ENCODE results near the gene PABPC1L. TPM values are rescaled to one million over a fixed set of nuclear protein-coding genes. Genes with fewer than 3 reads are reported as not detected.

The PABPC1L gene
- total RNA-seq, 1 donor from 2014 or later: 45.3 TPM

DNA sequence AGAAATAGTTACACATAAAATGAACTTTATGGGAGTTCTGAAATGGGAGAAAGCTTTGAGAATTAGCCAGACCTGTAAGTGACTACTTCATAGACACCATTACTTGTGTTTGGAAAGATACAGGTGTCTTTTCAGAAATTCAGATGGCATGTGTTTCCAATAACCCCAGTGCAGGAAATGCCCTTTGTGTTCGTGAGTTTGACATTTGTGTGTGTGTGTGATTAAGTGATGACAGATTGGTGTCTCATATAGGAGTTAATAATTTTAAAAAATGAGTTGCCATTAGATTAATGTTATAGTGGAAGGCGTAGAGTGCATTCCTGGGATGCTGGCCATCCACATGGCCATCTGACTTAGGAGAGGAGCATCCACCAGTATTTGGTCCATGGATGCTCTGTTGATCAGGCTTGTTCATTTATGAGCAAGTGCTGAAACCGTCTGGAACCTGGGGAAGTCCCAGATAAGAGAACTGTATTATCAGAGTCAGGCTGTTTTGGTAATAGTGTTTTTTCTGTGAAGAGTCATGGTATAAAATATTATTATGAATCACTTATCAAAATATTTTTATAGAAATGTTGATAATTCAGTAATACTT lies 59.5 kb downstream of the PABPC1L start:
- no peak for DNase-seq (ENCODE audit: low spot score)
- H3K27ac Mint-ChIP-seq: no peak overlapping the region
- Histone ChIP-seq H3K4me1 (peaks cover 13% of the 10 kb centered on the region), H3K27ac (no peak overlapping the region), H3K79me2 (ENCODE audit: low read depth) (peaks cover 60% of the 10 kb centered on the region), H3K36me3 (peaks cover 7% of the 10 kb centered on the region), H3F3A (ENCODE audit: low read depth) (peaks cover 12% of the 10 kb centered on the region), H3K27me3 (no peaks in the 10 kb centered on the region), H4K20me1 (ENCODE audit: low read depth) (peaks cover 22% of the 10 kb centered on the region), H3K4me3 (no peak overlapping the region), H3K9me3 (ENCODE audit: low read depth) (no peaks in the 10 kb centered on the region), H2AFZ (replicated peaks) (no peak overlapping the region), H3K9ac (no peak overlapping the region), H3K4me2 (no peak overlapping the region)
- TF ChIP-seq EZH2 (IDR thresholded peaks at IDR 0.05): no peak
- no peak for TF ChIP-seq CTCF (IDR thresholded peaks at IDR 0.05)
- no peak for TF ChIP-seq EZH2phosphoT487 (IDR thresholded peaks at IDR 0.05)
- H3K9me3 Mint-ChIP-seq: no peaks in the 10 kb centered on the region
- no peak overlapping the region for H3K4me3 Mint-ChIP-seq
- peaks cover 1% of the 10 kb centered on the region for H3K36me3 Mint-ChIP-seq
- peaks cover 26% of the 10 kb centered on the region for H3K4me1 Mint-ChIP-seq
- H3K27me3 Mint-ChIP-seq (ENCODE audit: insufficient read depth, low read depth): peaks cover 4% of the 10 kb centered on the region

DNA sequence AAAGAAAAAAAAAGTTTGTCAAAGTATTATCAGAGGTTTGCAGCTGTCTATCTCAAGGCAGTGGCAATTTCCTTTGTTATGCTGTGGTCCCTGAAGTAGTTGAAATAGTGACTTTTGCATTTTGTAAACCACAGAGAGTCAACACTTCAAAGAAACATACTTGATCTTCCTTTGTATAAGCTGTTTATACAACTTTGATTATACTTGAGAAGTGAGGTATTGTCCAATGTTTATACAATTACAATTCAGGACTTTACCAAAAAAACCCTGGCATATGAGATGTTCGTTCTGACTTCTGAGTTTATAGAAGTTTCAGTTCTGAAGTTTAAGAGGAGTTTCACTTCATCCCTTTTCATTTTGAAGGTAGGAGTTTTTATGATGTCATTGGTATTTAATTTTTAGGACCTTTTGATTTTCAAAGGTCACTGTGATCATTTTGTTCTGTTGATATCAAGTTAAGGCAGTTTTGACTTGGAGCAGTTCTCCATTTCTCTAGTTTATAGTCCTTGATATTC lies 60.4 kb downstream of the PABPC1L start:
- H3K4me1 ChIP-seq: peaks cover 13% of the 10 kb centered on the region
- no peak for DNase-seq (ENCODE audit: low spot score)
- H3K79me2 ChIP-seq (ENCODE audit: low read depth): peaks cover 60% of the 10 kb centered on the region

DNA sequence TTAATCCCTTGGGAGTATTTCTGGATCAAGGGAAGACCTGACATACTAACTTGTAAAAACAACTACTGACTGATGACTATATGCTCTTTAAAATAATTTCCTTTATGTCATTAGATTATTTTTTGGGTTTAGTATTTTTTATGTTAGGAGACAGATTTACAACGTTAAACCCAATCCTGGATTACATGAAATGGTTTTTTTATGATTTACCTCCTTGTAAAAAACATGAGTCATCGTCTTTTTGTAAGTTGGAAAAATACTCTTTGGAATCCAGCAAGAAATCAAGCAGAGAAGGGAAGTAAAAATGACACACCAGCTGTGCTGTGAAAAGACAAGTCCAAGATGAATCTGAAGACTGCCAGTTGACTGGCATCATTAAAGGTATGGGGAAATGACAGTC lies 63.2 kb downstream of the PABPC1L start:
- no peaks in the 10 kb centered on the region for H3K9me3 Mint-ChIP-seq
- H3K36me3 Mint-ChIP-seq: peaks cover 7% of the 10 kb centered on the region
- H3K27me3 Mint-ChIP-seq (ENCODE audit: insufficient read depth, low read depth): no peaks in the 10 kb centered on the region
- Histone ChIP-seq H3K27ac (no peak overlapping the region), H3K4me2 (no peak overlapping the region), H2AFZ (replicated peaks) (no peak overlapping the region), H3F3A (ENCODE audit: low read depth) (no peaks in the 10 kb centered on the region), H3K9ac (no peak overlapping the region), H3K79me2 (ENCODE audit: low read depth) (peaks cover 44% of the 10 kb centered on the region), H3K27me3 (no peaks in the 10 kb centered on the region), H3K4me3 (no peak overlapping the region), H3K9me3 (ENCODE audit: low read depth) (no peaks in the 10 kb centered on the region), H3K36me3 (peaks cover 16% of the 10 kb centered on the region), H4K20me1 (ENCODE audit: low read depth) (peaks cover 10% of the 10 kb centered on the region), H3K4me1 (peaks cover 5% of the 10 kb centered on the region)
- no peak for DNase-seq (ENCODE audit: low spot score)
- H3K27ac Mint-ChIP-seq: no peak overlapping the region
- H3K4me3 Mint-ChIP-seq: no peak overlapping the region
- TF ChIP-seq EZH2 (IDR thresholded peaks at IDR 0.05) (no peak), CTCF (IDR thresholded peaks at IDR 0.05) (no peak), EZH2phosphoT487 (IDR thresholded peaks at IDR 0.05) (no peak)
- H3K4me1 Mint-ChIP-seq: peaks cover 7% of the 10 kb centered on the region

More for the DNA sequence above, 60.4 kb downstream of the PABPC1L start:
- Histone ChIP-seq H3K27me3 (no peaks in the 10 kb centered on the region), H3K9ac (no peak overlapping the region), H3K9me3 (ENCODE audit: low read depth) (no peaks in the 10 kb centered on the region), H3K36me3 (peaks cover 7% of the 10 kb centered on the region), H3K4me3 (no peak overlapping the region), H3K27ac (no peak overlapping the region), H3F3A (ENCODE audit: low read depth) (peaks cover 8% of the 10 kb centered on the region), H4K20me1 (ENCODE audit: low read depth) (peaks cover 22% of the 10 kb centered on the region), H3K4me2 (no peak overlapping the region), H2AFZ (replicated peaks) (no peak overlapping the region)
- Mint-ChIP-seq H3K27ac (no peak overlapping the region), H3K9me3 (no peaks in the 10 kb centered on the region), H3K27me3 (ENCODE audit: insufficient read depth, low read depth) (peaks cover 4% of the 10 kb centered on the region), H3K4me3 (no peak overlapping the region), H3K36me3 (peaks cover 7% of the 10 kb centered on the region), H3K4me1 (peaks cover 26% of the 10 kb centered on the region)
- no peak for TF ChIP-seq EZH2 (IDR thresholded peaks at IDR 0.05)
- no peak for TF ChIP-seq EZH2phosphoT487 (IDR thresholded peaks at IDR 0.05)
- TF ChIP-seq CTCF (IDR thresholded peaks at IDR 0.05): no peak

Measured in neural progenitor cell (in vitro differentiated cells).